HG02610 (cell line): Measurements from ENCODE around the gene CTBP2.
"Not testable (repeated sequence)": the region's sequence is repeated elsewhere in the genome, so short reads cannot be mapped to it uniquely, and the experiment has no call there.

ENCODE experiments used
- ATAC-seq: cut with Tn5 transposase; IDR thresholded peaks from one replicate; pipeline ENCODE4 v1.9.1; 2021; ENCODE audit warnings: mild to moderate bottlenecking, moderate library complexity; ENCODE audit not compliant: unreplicated experiment

Gene CTBP2

GRCh38 chr10:124990671-124991625 is 169.4 kb downstream of the CTBP2 start:
- ATAC-seq, result no peak

- no peak for ATAC-seq
Observed at GRCh38 chr10:124989526-124989925, 170.8 kb downstream of the CTBP2 start.

- not testable (repeated sequence) for ATAC-seq
Observed at GRCh38 chr10:124988753-124989152, 171.6 kb downstream of the CTBP2 start.

- ATAC-seq, result no peak
Observed at GRCh38 chr10:124987788-124988187, 172.6 kb downstream of the CTBP2 start.

GRCh38 chr10:124985162-124985561 is 175.2 kb downstream of the CTBP2 start:
- no peak for ATAC-seq

GRCh38 chr10:124984376-124984775 is 176.0 kb downstream of the CTBP2 start:
- ATAC-seq, result no peak

- no peak for ATAC-seq
Observed at GRCh38 chr10:124983321-124983720, 177.0 kb downstream of the CTBP2 start.

GRCh38 chr10:124978376-124978725 is 182.0 kb downstream of the CTBP2 start:
- no peak for ATAC-seq

GRCh38 chr10:124977648-124978375 is 182.6 kb downstream of the CTBP2 start:
- no peak for ATAC-seq

GRCh38 chr10:124977161-124977560 is 183.2 kb downstream of the CTBP2 start:
- no peak for ATAC-seq

GRCh38 chr10:124975977-124976514 is 184.3 kb downstream of the CTBP2 start:
- ATAC-seq, result peak; percentile 80

GRCh38 chr10:124974131-124974530 is 186.2 kb downstream of the CTBP2 start:
- ATAC-seq, result no peak

- ATAC-seq, result no peak
Observed at GRCh38 chr10:124972637-124973036, 187.7 kb downstream of the CTBP2 start.

GRCh38 chr10:124971276-124971675 is 189.1 kb downstream of the CTBP2 start:
- no peak for ATAC-seq

- ATAC-seq, result no peak
Observed at GRCh38 chr10:124967255-124967654, 193.1 kb downstream of the CTBP2 start.

GRCh38 chr10:124966008-124966407 is 194.4 kb downstream of the CTBP2 start:
- ATAC-seq, result no peak

GRCh38 chr10:124963866-124964720 is 196.3 kb downstream of the CTBP2 start:
- ATAC-seq, result no peak

GRCh38 chr10:124962421-124962820 is 197.9 kb downstream of the CTBP2 start:
- ATAC-seq, result no peak

GRCh38 chr10:124961248-124961570 is 199.2 kb downstream of the CTBP2 start:
- ATAC-seq, result no peak

GRCh38 chr10:124959564-124959963 is 200.8 kb downstream of the CTBP2 start:
- no peak for ATAC-seq

- ATAC-seq, result no peak
Observed at GRCh38 chr10:124957404-124957947, 202.9 kb downstream of the CTBP2 start.
